Lower leg skin (tissue), 3 donors: ENCODE measurements around the gene MYH7B.

Experiments
- CTCF ChIP-seq, 3 donors: fragments of 450-650 bp; IDR thresholded peaks; one replicate each; pipeline ENCODE4 v1.5.1; 2016; ENCODE audit warnings: antibody characterized with exemption in 3 of 3, mild to moderate bottlenecking in 3 of 3, moderate library complexity in 2 of 3
- POLR2A ChIP-seq, 2 donors: fragments of 450-650 bp; IDR thresholded peaks; one replicate each; pipeline ENCODE4 v1.6.1; 2016 to 2017; ENCODE audit warnings: antibody characterized with exemption in 2 of 2, mild to moderate bottlenecking in 1 of 2, moderate library complexity in 1 of 2

GRCh38 chr20:34907616-34908469, 47.8 kb upstream of the MYH7B start:
- TF ChIP-seq CTCF (IDR thresholded peaks at IDR 0.05) (no peak), POLR2A (IDR thresholded peaks at IDR 0.05) (no peak)
